Thyroid gland (tissue), 4 donors: ENCODE measurements around the gene SLMAP.

Experiments used
- POLR2A ChIP-seq, 2 donors: fragments of 450-650 bp; IDR thresholded peaks; one replicate each; pipeline ENCODE4 v1.6.1; 2017; ENCODE audit warnings: antibody characterized with exemption in 2 of 2, mild to moderate bottlenecking in 2 of 2, moderate library complexity in 1 of 2
- TF ChIP-seq, protein P1 (sequence below), 6 experiments: fragments of 200-600 bp in 3 of 6; fragments of 450-650 bp in 3 of 6; sonication (generic) in 3 of 6; IDR thresholded peaks; one replicate each; pipeline ENCODE4 v1.5.1; 2016 to 2019; ENCODE audit warnings: antibody characterized with exemption in 6 of 6, mild to moderate bottlenecking in 2 of 6, inconsistent platforms in 1 of 6, moderate library complexity in 1 of 6

DNA sequence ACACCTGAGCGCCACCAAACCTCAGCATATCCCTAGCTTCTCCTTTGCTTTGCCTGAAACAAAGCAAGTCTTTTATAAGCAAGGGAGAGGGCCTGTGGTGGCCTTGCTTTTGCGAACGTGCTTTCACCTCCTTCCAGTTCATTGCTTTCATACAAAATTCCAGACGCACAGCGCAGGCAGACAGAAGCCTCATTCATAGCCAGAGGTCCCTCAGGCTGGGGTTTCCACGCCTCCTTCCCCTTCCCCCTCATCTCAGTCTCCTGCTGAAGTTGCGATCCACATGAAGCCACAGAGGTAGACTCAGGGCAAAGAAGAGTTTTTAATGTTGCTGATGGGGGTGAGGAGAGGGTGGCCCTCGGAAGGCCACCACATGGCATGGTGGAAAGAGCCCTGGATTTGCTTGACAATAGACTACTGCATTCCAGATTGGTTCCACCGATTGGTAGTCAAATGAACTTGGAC lies 192.7 kb downstream of the SLMAP start:
- TF ChIP-seq, protein P1, sequence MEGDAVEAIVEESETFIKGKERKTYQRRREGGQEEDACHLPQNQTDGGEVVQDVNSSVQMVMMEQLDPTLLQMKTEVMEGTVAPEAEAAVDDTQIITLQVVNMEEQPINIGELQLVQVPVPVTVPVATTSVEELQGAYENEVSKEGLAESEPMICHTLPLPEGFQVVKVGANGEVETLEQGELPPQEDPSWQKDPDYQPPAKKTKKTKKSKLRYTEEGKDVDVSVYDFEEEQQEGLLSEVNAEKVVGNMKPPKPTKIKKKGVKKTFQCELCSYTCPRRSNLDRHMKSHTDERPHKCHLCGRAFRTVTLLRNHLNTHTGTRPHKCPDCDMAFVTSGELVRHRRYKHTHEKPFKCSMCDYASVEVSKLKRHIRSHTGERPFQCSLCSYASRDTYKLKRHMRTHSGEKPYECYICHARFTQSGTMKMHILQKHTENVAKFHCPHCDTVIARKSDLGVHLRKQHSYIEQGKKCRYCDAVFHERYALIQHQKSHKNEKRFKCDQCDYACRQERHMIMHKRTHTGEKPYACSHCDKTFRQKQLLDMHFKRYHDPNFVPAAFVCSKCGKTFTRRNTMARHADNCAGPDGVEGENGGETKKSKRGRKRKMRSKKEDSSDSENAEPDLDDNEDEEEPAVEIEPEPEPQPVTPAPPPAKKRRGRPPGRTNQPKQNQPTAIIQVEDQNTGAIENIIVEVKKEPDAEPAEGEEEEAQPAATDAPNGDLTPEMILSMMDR (IDR thresholded peaks at IDR 0.05) = no peak
- no peak for TF ChIP-seq POLR2A (IDR thresholded peaks at IDR 0.05)
